ENCODE results near the gene ZFYVE28. TPM values are rescaled to one million over a fixed set of nuclear protein-coding genes. Genes with fewer than 3 reads are reported as not detected.

The ZFYVE28 gene
- total RNA-seq, 2 donors from 2014 or later, result 29.6 to 31.6 TPM

GRCh38 chr4:2305766-2306501 is 112.5 kb downstream of the ZFYVE28 start:
- H3K9me3 ChIP-seq, result no peaks in the 10 kb centered on the region
- no peaks in the 10 kb centered on the region for H3K36me3 ChIP-seq
- H3K4me1 ChIP-seq, result no peaks in the 10 kb centered on the region
- H3K27ac ChIP-seq, result no peak overlapping the region
- no peak for TF ChIP-seq CTCF (IDR thresholded peaks at IDR 0.05)
- H3K4me3 ChIP-seq, result no peak overlapping the region
- DNase-seq, result peak; percentile 26
- intact Hi-C loops (cut with DNase I), result no loop called here
- no peaks in the 10 kb centered on the region for H3K27me3 ChIP-seq
- H3K9ac ChIP-seq (ENCODE audit: low read depth in 2 of 2, low read length in 2 of 2), result no peak overlapping the region

GRCh38 chr4:2304877-2305561 is 113.4 kb downstream of the ZFYVE28 start:
- no peak for TF ChIP-seq CTCF (IDR thresholded peaks at IDR 0.05)
- intact Hi-C loops (cut with DNase I), result no loop called here
- H3K4me1 ChIP-seq, result no peaks in the 10 kb centered on the region
- no peak overlapping the region for H3K9ac ChIP-seq (ENCODE audit: low read depth in 2 of 2, low read length in 2 of 2)
- H3K4me3 ChIP-seq, result no peak overlapping the region
- no peaks in the 10 kb centered on the region for H3K36me3 ChIP-seq
- no peaks in the 10 kb centered on the region for H3K9me3 ChIP-seq
- no peak overlapping the region for H3K27ac ChIP-seq
- H3K27me3 ChIP-seq, result no peaks in the 10 kb centered on the region
- DNase-seq, result peak; percentile 14

- intact Hi-C loops (cut with DNase I), result no loop called here
- Histone ChIP-seq H3K27me3 (no peaks in the 10 kb centered on the region), H3K27ac (no peak overlapping the region), H3K9ac (ENCODE audit: low read depth in 2 of 2, low read length in 2 of 2) (no peak overlapping the region), H3K4me1 (no peaks in the 10 kb centered on the region), H3K4me3 (no peak overlapping the region), H3K36me3 (no peaks in the 10 kb centered on the region), H3K9me3 (no peaks in the 10 kb centered on the region)
- DNase-seq, result peak; percentile 14
- no peak for TF ChIP-seq CTCF (IDR thresholded peaks at IDR 0.05)
These were observed 114.0 kb downstream of the ZFYVE28 start for GRCh38 chr4:2304321-2304876.

GRCh38 chr4:2303686-2304320 is 114.6 kb downstream of the ZFYVE28 start:
- no peaks in the 10 kb centered on the region for H3K4me1 ChIP-seq
- no peak overlapping the region for H3K27ac ChIP-seq
- H3K4me3 ChIP-seq, result no peak overlapping the region
- no peaks in the 10 kb centered on the region for H3K27me3 ChIP-seq
- intact Hi-C loops (cut with DNase I), result no loop called here
- no peaks in the 10 kb centered on the region for H3K36me3 ChIP-seq
- no peak overlapping the region for H3K9ac ChIP-seq (ENCODE audit: low read depth in 2 of 2, low read length in 2 of 2)
- DNase-seq, result peak; percentile 29
- no peaks in the 10 kb centered on the region for H3K9me3 ChIP-seq
- no peak for TF ChIP-seq CTCF (IDR thresholded peaks at IDR 0.05)

- peak; percentile 16 for DNase-seq
- Histone ChIP-seq H3K27ac (no peak overlapping the region), H3K27me3 (no peaks in the 10 kb centered on the region), H3K4me1 (no peaks in the 10 kb centered on the region), H3K9me3 (no peaks in the 10 kb centered on the region), H3K4me3 (no peak overlapping the region), H3K36me3 (no peaks in the 10 kb centered on the region), H3K9ac (ENCODE audit: low read depth in 2 of 2, low read length in 2 of 2) (no peak overlapping the region)
- no peak for TF ChIP-seq CTCF (IDR thresholded peaks at IDR 0.05)
- intact Hi-C loops (cut with DNase I), result no loop called here
These were observed 115.2 kb downstream of the ZFYVE28 start for GRCh38 chr4:2303121-2303685.

All from colonic mucosa (tissue), 4 donors.